Type B pancreatic cell (in vitro differentiated cells): ENCODE measurements around the gene ZNF827. TPM values are rescaled to one million over a fixed set of nuclear protein-coding genes. Genes with fewer than 3 reads are reported as not detected.

ENCODE experiments used
- DNase-seq: peaks from one replicate; pipeline ENCODE4 v3.0.0; 2021; ENCODE audit warnings: mixed read lengths; ENCODE audit not compliant: unreplicated experiment; ENCODE audit errors: extremely low spot score
- H3K27ac Mint-ChIP-seq: 2 replicates; pipeline ENCODE4 v1.8.0; 2021; ENCODE audit warnings: mild to moderate bottlenecking, mixed read lengths
- H3K27me3 Mint-ChIP-seq: 2 replicates; pipeline ENCODE4 v1.8.0; 2021; ENCODE audit warnings: mixed read lengths
- H3K36me3 Mint-ChIP-seq: 2 replicates; pipeline ENCODE4 v1.8.0; 2021; ENCODE audit warnings: mixed read lengths
- H3K4me1 Mint-ChIP-seq: one replicate; pipeline ENCODE4 v1.8.0; 2021; ENCODE audit warnings: mixed read lengths; ENCODE audit not compliant: unreplicated experiment
- H3K4me3 Mint-ChIP-seq: 2 replicates; pipeline ENCODE4 v1.8.0; 2021; ENCODE audit warnings: mild to moderate bottlenecking, mixed read lengths
- H3K9me3 Mint-ChIP-seq: 2 replicates; pipeline ENCODE4 v1.8.0; 2021; ENCODE audit warnings: mixed read lengths
- total RNA-seq: library from RNA; stranded (reverse); gene quantifications from 2 replicates; pipeline ENCODE4 v1.2.1, GENCODE V29; 2021; ENCODE audit warnings: low replicate concordance
- TF ChIP-seq, protein P1 (sequence below): fragments of 200-600 bp; sonication (generic); conservative IDR thresholded peaks from 2 replicates; pipeline ENCODE4 v1.5.0; 2021; ENCODE audit warnings: antibody characterized with exemption, mild to moderate bottlenecking

ZNF827 gene
- total RNA-seq, 1 donor from 2014 or later, result 39.9 TPM

- Mint-ChIP-seq H3K4me1 (peaks cover 27% of the 10 kb centered on the region), H3K9me3 (no peaks in the 10 kb centered on the region), H3K27me3 (no peaks in the 10 kb centered on the region), H3K27ac (no peak overlapping the region), H3K4me3 (no peak overlapping the region), H3K36me3 (no peaks in the 10 kb centered on the region)
- TF ChIP-seq, protein P1, sequence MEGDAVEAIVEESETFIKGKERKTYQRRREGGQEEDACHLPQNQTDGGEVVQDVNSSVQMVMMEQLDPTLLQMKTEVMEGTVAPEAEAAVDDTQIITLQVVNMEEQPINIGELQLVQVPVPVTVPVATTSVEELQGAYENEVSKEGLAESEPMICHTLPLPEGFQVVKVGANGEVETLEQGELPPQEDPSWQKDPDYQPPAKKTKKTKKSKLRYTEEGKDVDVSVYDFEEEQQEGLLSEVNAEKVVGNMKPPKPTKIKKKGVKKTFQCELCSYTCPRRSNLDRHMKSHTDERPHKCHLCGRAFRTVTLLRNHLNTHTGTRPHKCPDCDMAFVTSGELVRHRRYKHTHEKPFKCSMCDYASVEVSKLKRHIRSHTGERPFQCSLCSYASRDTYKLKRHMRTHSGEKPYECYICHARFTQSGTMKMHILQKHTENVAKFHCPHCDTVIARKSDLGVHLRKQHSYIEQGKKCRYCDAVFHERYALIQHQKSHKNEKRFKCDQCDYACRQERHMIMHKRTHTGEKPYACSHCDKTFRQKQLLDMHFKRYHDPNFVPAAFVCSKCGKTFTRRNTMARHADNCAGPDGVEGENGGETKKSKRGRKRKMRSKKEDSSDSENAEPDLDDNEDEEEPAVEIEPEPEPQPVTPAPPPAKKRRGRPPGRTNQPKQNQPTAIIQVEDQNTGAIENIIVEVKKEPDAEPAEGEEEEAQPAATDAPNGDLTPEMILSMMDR, result no peak
- no peak for DNase-seq
Observed at GRCh38 chr4:145719752-145720624, 218.6 kb downstream of the ZNF827 start.

DNA sequence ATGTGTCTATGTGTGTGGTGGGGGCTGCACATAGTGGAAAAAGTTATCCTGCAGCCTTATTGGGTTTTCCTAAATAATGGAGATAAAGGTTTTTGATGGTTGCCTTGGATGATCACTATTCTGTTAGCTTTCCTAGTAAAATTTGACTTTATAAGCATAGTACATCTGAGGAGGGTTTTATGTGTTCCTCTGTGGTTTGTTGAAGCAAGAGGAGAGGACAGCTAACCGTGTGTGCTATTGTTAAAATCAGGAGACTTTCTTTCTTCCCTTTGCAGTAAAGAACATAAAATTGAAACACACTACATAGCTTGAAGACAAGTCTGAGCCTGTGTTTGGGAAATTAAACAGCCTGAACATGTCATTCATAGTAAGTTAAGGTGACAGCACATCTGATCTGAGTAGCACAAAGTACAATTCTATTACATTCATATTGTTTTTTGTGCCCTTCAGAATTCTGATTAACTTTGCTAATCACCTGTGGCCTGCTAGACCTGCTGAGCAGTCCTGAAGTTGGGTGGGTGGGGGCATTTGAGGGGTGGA lies 221.9 kb downstream of the ZNF827 start:
- Mint-ChIP-seq H3K27me3 (no peaks in the 10 kb centered on the region), H3K36me3 (no peaks in the 10 kb centered on the region), H3K4me1 (peaks cover 24% of the 10 kb centered on the region), H3K27ac (no peak overlapping the region), H3K4me3 (peak overlapping the region; percentile 21), H3K9me3 (peaks cover 4% of the 10 kb centered on the region)
- TF ChIP-seq, protein P1, result no peak
- DNase-seq, result no peak

DNA sequence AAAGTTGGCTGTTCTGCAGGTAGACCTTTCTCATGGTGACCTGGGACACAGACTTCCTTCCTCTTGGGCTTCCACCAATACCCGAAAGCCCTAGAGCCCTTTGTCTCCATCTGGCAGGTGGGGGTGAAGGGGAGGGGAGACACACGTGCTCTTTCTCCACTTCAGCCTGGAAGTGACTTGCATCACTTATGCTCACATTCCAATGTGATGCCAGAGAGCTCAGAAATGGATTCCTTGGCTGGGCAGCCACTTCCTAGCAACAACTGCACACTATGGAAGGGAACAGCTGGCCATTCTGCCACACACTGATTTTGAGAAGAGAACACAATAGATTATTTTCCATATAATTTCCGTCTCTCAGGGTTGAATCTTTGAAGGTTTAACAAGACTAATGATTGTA lies 222.4 kb downstream of the ZNF827 start:
- DNase-seq, result no peak
- Mint-ChIP-seq H3K4me3 (no peak overlapping the region), H3K36me3 (no peaks in the 10 kb centered on the region), H3K9me3 (peaks cover 4% of the 10 kb centered on the region), H3K27me3 (no peaks in the 10 kb centered on the region), H3K27ac (no peak overlapping the region), H3K4me1 (peaks cover 21% of the 10 kb centered on the region)
- TF ChIP-seq, protein P1, result no peak

GRCh38 chr4:145709843-145710242 lies 228.8 kb downstream of the ZNF827 start:
- Mint-ChIP-seq H3K9me3 (peaks cover 9% of the 10 kb centered on the region), H3K4me3 (no peak overlapping the region), H3K27ac (peak overlapping the region; percentile 26), H3K27me3 (no peaks in the 10 kb centered on the region), H3K4me1 (peaks cover 9% of the 10 kb centered on the region), H3K36me3 (no peaks in the 10 kb centered on the region)
- no peak for DNase-seq
- TF ChIP-seq, protein P1, result no peak

DNA sequence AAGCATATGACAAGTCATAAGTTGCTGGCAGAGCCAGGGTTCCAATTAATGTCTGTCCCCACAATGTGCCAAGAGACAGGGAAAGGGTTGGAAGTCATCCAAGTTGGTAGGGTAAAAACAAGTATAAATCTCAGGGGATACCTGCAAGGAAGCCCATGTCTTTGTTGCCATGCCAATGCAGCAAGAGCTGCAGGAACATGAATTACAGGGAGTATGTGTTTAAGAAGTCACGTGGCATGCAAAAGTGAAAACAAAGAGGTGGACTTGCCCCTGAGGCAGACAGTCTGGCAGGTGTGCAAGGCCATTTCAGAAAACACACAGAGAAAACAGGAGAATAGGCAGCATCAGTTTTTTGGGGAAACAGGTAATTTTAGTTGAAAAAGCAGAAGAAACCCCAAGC lies 229.3 kb downstream of the ZNF827 start:
- H3K36me3 Mint-ChIP-seq, result no peaks in the 10 kb centered on the region
- TF ChIP-seq, protein P1, result no peak
- peaks cover 9% of the 10 kb centered on the region for H3K9me3 Mint-ChIP-seq
- H3K4me3 Mint-ChIP-seq, result peak overlapping the region; percentile 17
- H3K27me3 Mint-ChIP-seq, result no peaks in the 10 kb centered on the region
- peaks cover 9% of the 10 kb centered on the region for H3K4me1 Mint-ChIP-seq
- peak overlapping the region; percentile 26 for H3K27ac Mint-ChIP-seq
- no peak for DNase-seq

Other genes starting within 250 kb of the ZNF827 start
- 38.1 and 41.1 TPM in 2 replicates for gene LSM6, start 236.9 kb upstream of the ZNF827 start, total RNA-seq